CD4-positive, alpha-beta T cell treated with Interleukin-17A for 4 hours (primary cell): ENCODE results near the gene ASMTL.
"Not testable (repeated sequence)": the region's sequence is repeated elsewhere in the genome, so short reads cannot be mapped to it uniquely, and the experiment has no call there.

Source experiments
- DNase-seq: peaks from one replicate; pipeline ENCODE4 v3.0.0-alpha.2; 2020; ENCODE audit warnings: mixed read lengths

ASMTL gene

GRCh38 chrX:1452516-1453394 lies at the start of gene ASMTL:
ASMTL (minus strand) TSS chrX:1452909; CDS start chrX:1452840, 69 bp downstream.
- peak; percentile 100 for DNase-seq

- no peak for DNase-seq
Measured at GRCh38 chrX:1502241-1502640, 49.5 kb upstream of the ASMTL start.

- DNase-seq, result peak; percentile 28
Measured at GRCh38 chrX:1500701-1501624, 48.3 kb upstream of the ASMTL start.

GRCh38 chrX:1496076-1496475 lies 43.4 kb upstream of the ASMTL start:
- no peak for DNase-seq

- DNase-seq, result peak; percentile 18
Measured at GRCh38 chrX:1493877-1494510, 41.3 kb upstream of the ASMTL start.

- no peak for DNase-seq
Measured at GRCh38 chrX:1493412-1493811, 40.7 kb upstream of the ASMTL start.

GRCh38 chrX:1492421-1493012 lies 39.8 kb upstream of the ASMTL start:
- DNase-seq, result no peak

GRCh38 chrX:1491851-1492349 lies 39.2 kb upstream of the ASMTL start:
- peak; percentile 52 for DNase-seq

- DNase-seq, result not testable (repeated sequence)
Measured at GRCh38 chrX:1491248-1491647, 38.5 kb upstream of the ASMTL start.

- not testable (repeated sequence) for DNase-seq
Measured at GRCh38 chrX:1490723-1491122, 38.0 kb upstream of the ASMTL start.

GRCh38 chrX:1489354-1489753 lies 36.6 kb upstream of the ASMTL start:
- DNase-seq, result not testable (repeated sequence)

GRCh38 chrX:1488745-1489144 lies 36.0 kb upstream of the ASMTL start:
- DNase-seq, result no peak

GRCh38 chrX:1488141-1488540 lies 35.4 kb upstream of the ASMTL start:
- DNase-seq, result no peak

- DNase-seq, result no peak
Measured at GRCh38 chrX:1487401-1487800, 34.7 kb upstream of the ASMTL start.

- no peak for DNase-seq
Measured at GRCh38 chrX:1486749-1487361, 34.1 kb upstream of the ASMTL start.

- no peak for DNase-seq
Measured at GRCh38 chrX:1486177-1486576, 33.5 kb upstream of the ASMTL start.

GRCh38 chrX:1485033-1485432 lies 32.3 kb upstream of the ASMTL start:
- DNase-seq, result no peak

GRCh38 chrX:1484638-1485019 lies 31.9 kb upstream of the ASMTL start:
- DNase-seq, result no peak

- no peak for DNase-seq
Measured at GRCh38 chrX:1483843-1484637, 31.3 kb upstream of the ASMTL start.

- DNase-seq, result not testable (repeated sequence)
Measured at GRCh38 chrX:1482530-1482928, 29.8 kb upstream of the ASMTL start.
